KG1 (cell line): Measurements from ENCODE around the gene BSDC1.
A peak's percentile ranks its signal among the peaks of the same experiment; 100 is the strongest.
"Not testable (repeated sequence)": the region's sequence is repeated elsewhere in the genome, so short reads cannot be mapped to it uniquely, and the experiment has no call there.

Experiments
- DNase-seq: peaks from one replicate; lab custom pipeline; 2025; lab: John Stamatoyannopoulos, UW

BSDC1 gene

GRCh38 chr1:32394141-32394889 is at the start of gene BSDC1:
BSDC1 (minus strand) TSS chr1:32394441; CDS start chr1:32394414, 27 bp downstream.
- peak; percentile 95 for DNase-seq

GRCh38 chr1:32441467-32441866 is 47.2 kb upstream of the BSDC1 start:
- not testable (repeated sequence) for DNase-seq

GRCh38 chr1:32438777-32439176 is 44.5 kb upstream of the BSDC1 start:
- not testable (repeated sequence) for DNase-seq

GRCh38 chr1:32438136-32438535 is 43.9 kb upstream of the BSDC1 start:
- no peak for DNase-seq

GRCh38 chr1:32431736-32432400 is 37.6 kb upstream of the BSDC1 start:
- no peak for DNase-seq

GRCh38 chr1:32427264-32427963 is 33.2 kb upstream of the BSDC1 start:
- DNase-seq = no peak

GRCh38 chr1:32426489-32427255 is 32.4 kb upstream of the BSDC1 start:
- no peak for DNase-seq

- no peak for DNase-seq
Observed at GRCh38 chr1:32421775-32422174, 27.5 kb upstream of the BSDC1 start.

GRCh38 chr1:32414186-32414886 is 20.1 kb upstream of the BSDC1 start:
- DNase-seq = no peak

GRCh38 chr1:32413507-32414185 is 19.4 kb upstream of the BSDC1 start:
- DNase-seq = peak; percentile 71

GRCh38 chr1:32411261-32411660 is 17.0 kb upstream of the BSDC1 start:
- no peak for DNase-seq

GRCh38 chr1:32406629-32407111 is 12.4 kb upstream of the BSDC1 start:
- no peak for DNase-seq

GRCh38 chr1:32405672-32406467 is 11.6 kb upstream of the BSDC1 start:
- DNase-seq = no peak

GRCh38 chr1:32404946-32405345 is 10.7 kb upstream of the BSDC1 start:
- DNase-seq = no peak

GRCh38 chr1:32400876-32401631 is 6.8 kb upstream of the BSDC1 start:
- peak; percentile 29 for DNase-seq

GRCh38 chr1:32399843-32400242 is 5.6 kb upstream of the BSDC1 start:
- no peak for DNase-seq

- DNase-seq = no peak
Observed at GRCh38 chr1:32398401-32398800, 4.2 kb upstream of the BSDC1 start.

- not testable (repeated sequence) for DNase-seq
Observed at GRCh38 chr1:32396524-32396923, 2.3 kb upstream of the BSDC1 start.

- no peak for DNase-seq
Observed at GRCh38 chr1:32394890-32395432, 720 bp upstream of the BSDC1 start.
